HFFc6 (cell line): Measurements from ENCODE around the gene RILPL2. TPM values are rescaled to one million over a fixed set of nuclear protein-coding genes. Genes with fewer than 3 reads are reported as not detected.

ENCODE experiments used
- DNase-seq: peaks from one replicate; pipeline ENCODE4 v3.0.0-alpha.2; 2018
- H3K27ac Mint-ChIP-seq: 2 replicates; pipeline ENCODE4 v1.8.0; 2020; ENCODE audit warnings: mild to moderate bottlenecking, mixed read lengths
- H3K27me3 Mint-ChIP-seq: 2 replicates; pipeline ENCODE4 v1.8.0; 2021; ENCODE audit warnings: mild to moderate bottlenecking, moderate library complexity, mixed read lengths; ENCODE audit not compliant: insufficient read depth
- H3K36me3 Mint-ChIP-seq: 2 replicates; pipeline ENCODE4 v1.8.0; 2021; ENCODE audit warnings: low read depth, mixed read lengths
- H3K4me1 Mint-ChIP-seq: 2 replicates; pipeline ENCODE4 v1.8.0; 2020; ENCODE audit warnings: low read depth, mixed read lengths
- H3K4me3 Mint-ChIP-seq: 2 replicates; pipeline ENCODE4 v1.8.0; 2020; ENCODE audit warnings: mild to moderate bottlenecking, moderate library complexity, mixed read lengths
- H3K9me3 Mint-ChIP-seq: 2 replicates; pipeline ENCODE4 v1.8.0; 2020; ENCODE audit warnings: mild to moderate bottlenecking, mixed read lengths
- total RNA-seq, 6 experiments: library from RNA; stranded (reverse); fragmentation: NEBNext Ultra II Directional; extraction: Animal tissue kit (Norgen Biotek cat#: 25700); gene quantifications; 2 replicates in 1 of 6; 3 replicates in 5 of 6; pipeline ENCODE4 v1.2.3, GENCODE V29; 2021
- TF ChIP-seq, protein P1 (sequence below): fragments of 200-600 bp; sonication (generic); IDR thresholded peaks from 2 replicates; pipeline ENCODE4 v1.5.0; 2021; ENCODE audit warnings: antibody characterized with exemption, mild to moderate bottlenecking

The RILPL2 gene
- total RNA-seq, 6 experiments from 2014 or later = 4.4 to 6.0 (median 5.5) TPM

DNA sequence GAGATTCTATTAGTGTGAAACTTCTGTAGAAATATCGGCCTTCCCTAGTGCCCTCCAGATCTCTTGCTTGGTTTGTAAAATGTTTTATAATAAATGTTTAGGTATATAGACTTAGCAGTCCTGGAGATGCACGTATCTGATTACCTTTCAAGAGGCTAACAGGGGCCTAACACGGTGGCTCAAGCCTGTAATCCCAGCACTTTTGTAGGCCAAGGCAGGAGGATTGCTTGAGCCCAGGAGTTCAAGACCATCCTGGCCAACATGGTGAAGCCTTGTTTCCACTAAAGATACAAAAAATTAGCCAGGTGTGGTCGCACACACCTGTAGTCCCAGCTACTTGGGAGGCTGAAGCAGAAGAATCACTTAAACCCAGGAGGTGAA lies 9.8 kb upstream of the RILPL2 start:
- H3K4me1 Mint-ChIP-seq = peaks cover 21% of the 10 kb centered on the region
- peak overlapping the region; percentile 86 for H3K27ac Mint-ChIP-seq
- H3K4me3 Mint-ChIP-seq = peak overlapping the region; percentile 52; the same call in 1 of the 2 replicates
- no peaks in the 10 kb centered on the region for H3K27me3 Mint-ChIP-seq
- H3K36me3 Mint-ChIP-seq = no peaks in the 10 kb centered on the region
- no peaks in the 10 kb centered on the region for H3K9me3 Mint-ChIP-seq
- DNase-seq = no peak
- TF ChIP-seq, protein P1, sequence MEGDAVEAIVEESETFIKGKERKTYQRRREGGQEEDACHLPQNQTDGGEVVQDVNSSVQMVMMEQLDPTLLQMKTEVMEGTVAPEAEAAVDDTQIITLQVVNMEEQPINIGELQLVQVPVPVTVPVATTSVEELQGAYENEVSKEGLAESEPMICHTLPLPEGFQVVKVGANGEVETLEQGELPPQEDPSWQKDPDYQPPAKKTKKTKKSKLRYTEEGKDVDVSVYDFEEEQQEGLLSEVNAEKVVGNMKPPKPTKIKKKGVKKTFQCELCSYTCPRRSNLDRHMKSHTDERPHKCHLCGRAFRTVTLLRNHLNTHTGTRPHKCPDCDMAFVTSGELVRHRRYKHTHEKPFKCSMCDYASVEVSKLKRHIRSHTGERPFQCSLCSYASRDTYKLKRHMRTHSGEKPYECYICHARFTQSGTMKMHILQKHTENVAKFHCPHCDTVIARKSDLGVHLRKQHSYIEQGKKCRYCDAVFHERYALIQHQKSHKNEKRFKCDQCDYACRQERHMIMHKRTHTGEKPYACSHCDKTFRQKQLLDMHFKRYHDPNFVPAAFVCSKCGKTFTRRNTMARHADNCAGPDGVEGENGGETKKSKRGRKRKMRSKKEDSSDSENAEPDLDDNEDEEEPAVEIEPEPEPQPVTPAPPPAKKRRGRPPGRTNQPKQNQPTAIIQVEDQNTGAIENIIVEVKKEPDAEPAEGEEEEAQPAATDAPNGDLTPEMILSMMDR = no peak

DNA sequence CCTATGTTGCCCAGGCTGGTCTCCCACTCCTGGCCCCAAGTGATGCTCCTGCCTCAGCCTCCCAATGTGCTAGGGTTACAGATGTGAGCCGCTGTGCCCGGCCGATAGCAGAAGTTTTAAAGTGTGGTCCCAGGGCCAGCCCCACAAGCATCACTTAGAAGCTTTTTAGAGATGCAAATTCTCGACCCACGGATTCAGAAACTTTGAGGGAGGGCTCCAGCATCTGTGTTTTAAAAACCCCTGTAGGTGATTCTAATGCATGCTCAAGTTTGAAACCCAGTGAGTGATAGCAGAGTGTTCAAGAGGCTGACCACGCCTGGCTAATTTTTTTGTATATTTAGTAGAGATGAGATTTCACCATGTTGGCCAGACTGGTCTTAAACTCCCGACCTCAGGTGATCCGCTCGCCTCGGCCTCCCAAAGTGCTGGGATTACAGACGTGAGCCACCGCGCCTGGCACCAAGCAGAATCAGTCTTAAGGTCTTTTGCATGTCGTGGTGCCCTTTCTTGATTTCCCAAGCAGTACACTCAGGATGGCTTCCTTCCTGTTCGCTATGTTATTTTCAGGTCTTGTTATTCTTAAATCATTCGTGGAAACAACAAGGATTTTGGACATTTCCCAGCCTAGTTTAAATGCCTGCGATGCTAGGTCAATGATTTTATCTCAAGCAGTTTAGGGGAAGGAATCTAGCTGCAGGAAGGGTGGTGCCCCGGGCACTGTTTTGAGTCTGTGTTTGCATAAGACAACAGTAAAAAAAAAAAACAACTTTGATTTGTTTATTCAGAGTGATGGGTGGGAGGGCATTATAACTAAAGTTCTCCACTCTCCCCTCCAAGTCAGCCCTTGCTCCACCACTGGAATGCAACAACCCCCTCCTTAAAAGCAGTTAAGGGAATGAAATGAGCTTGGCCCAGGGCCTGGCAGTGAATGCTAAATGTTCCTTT lies 9.2 kb upstream of the RILPL2 start:
- TF ChIP-seq, protein P1 = no peak
- Mint-ChIP-seq H3K4me1 (peaks cover 21% of the 10 kb centered on the region), H3K4me3 (peak overlapping the region; percentile 52; the same call in 1 of the 2 replicates), H3K9me3 (no peaks in the 10 kb centered on the region), H3K27ac (peak overlapping the region; percentile 86), H3K36me3 (no peaks in the 10 kb centered on the region), H3K27me3 (no peaks in the 10 kb centered on the region)
- DNase-seq = peak; percentile 75

DNA sequence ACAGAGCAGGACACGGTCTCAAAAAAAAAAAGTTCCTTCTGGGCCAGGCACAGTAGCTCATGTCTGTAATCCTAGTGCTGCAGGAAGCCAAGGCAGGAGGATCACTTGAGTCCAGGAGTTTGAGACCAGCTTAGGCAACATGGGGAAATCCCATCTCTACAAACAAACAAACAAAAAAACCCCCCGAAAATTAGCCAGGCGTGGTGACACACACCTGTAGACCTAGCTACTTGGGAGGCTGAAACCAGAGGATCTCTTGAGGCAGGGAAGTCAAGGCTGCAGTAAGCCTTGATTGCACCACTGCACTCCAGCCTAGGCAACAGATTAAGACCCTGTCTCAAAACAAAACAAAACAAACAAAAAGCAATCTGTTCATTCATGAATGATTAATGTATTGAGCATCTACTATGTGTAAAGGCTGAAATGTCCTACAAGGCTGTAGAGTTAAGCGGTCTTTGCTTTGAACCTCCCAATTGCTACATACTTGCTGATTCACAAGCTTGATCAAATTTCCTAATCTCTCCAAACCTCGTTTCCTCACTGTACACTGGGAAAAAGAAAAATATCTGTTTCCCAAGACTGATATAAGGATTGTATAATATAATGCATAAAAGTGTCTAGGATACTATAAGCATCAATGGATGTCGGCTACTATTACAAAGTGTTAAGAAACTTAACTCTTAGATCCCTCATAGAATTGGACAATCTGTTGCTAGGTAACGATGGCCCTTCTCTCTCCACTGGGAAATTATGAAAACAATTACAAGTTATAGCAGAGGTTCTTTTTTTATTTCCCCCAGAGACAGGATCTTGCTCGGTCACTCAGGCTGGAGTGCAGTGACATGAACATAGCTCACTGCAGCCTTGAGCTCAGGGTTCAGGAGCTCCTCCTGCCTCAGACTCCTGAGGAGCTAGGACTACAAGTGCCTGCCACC lies 7.9 kb upstream of the RILPL2 start:
- DNase-seq = peak; percentile 35
- H3K27ac Mint-ChIP-seq = peak overlapping the region; percentile 33; the same call in 1 of the 2 replicates
- no peak overlapping the region for H3K4me3 Mint-ChIP-seq
- H3K36me3 Mint-ChIP-seq = no peaks in the 10 kb centered on the region
- peaks cover 21% of the 10 kb centered on the region for H3K4me1 Mint-ChIP-seq
- TF ChIP-seq, protein P1 = no peak
- no peaks in the 10 kb centered on the region; the same call in 1 of the 2 replicates for H3K27me3 Mint-ChIP-seq
- H3K9me3 Mint-ChIP-seq = no peaks in the 10 kb centered on the region

DNA sequence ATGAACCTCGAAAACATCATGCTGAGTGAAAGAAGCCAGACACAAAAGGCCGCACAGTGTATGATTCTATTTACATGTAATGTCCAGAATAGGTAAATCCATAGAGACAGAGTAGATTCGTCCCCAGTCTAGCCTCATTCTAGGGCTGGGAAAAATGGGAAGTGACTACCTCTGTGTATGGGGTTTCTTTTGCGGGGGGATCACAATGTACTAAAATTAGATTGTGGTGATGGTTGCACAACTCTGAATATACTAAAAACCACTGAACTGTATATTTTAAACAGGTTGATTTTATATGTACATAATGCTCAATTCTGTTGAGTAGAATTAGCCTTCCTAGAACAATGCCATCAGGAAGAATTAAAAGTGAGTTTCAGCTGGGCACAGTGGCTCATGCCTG lies 6.3 kb upstream of the RILPL2 start:
- no peaks in the 10 kb centered on the region for H3K36me3 Mint-ChIP-seq
- DNase-seq = no peak
- no peak overlapping the region for H3K4me3 Mint-ChIP-seq
- H3K27ac Mint-ChIP-seq = no peak overlapping the region
- TF ChIP-seq, protein P1 = no peak
- no peaks in the 10 kb centered on the region; the same call in 1 of the 2 replicates for H3K27me3 Mint-ChIP-seq
- H3K9me3 Mint-ChIP-seq = no peaks in the 10 kb centered on the region
- H3K4me1 Mint-ChIP-seq = peaks cover 21% of the 10 kb centered on the region

DNA sequence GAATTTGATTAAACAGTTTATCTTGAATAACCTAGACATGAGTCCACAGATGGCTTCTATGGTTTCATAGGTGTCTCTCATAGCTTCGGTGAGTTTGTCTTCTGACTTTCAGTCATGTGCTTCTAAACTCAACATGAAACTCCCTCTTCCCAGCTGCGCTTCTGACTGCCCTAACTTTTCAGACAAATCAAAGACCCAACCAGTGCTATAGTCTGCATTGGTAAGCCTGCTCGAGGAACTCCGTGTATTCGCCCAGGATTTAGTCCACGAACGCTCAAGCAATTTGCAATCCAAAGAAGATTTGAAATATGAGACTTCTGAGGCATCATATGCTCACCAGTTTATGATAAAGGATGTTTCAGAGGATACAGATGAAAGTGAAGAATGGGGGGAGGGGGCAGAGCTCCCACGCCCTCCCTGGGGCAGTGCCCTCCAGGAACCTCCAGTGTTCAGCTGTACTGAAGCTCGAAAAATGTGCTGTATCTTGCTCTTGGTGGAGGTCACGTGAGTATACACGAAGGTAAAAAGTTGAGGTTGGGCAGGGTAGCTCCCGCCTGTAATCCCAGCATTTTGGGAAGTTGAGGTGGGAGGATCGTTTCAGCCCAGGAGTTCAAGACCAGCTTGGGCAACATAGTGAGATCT lies 5.2 kb upstream of the RILPL2 start:
- no peak for DNase-seq
- H3K27me3 Mint-ChIP-seq = no peaks in the 10 kb centered on the region; the same call in 1 of the 2 replicates
- H3K9me3 Mint-ChIP-seq = no peaks in the 10 kb centered on the region
- TF ChIP-seq, protein P1 = no peak
- no peaks in the 10 kb centered on the region for H3K36me3 Mint-ChIP-seq
- H3K4me3 Mint-ChIP-seq = no peak overlapping the region
- H3K27ac Mint-ChIP-seq = no peak overlapping the region
- peaks cover 21% of the 10 kb centered on the region for H3K4me1 Mint-ChIP-seq
